C4-2B (cell line): ENCODE results near the gene EPSTI1.

Source experiments
- H3K27ac ChIP-seq: fragments of 450-650 bp; 2 replicates; pipeline ENCODE4 v1.5.1; 2017
- CTCF ChIP-seq: fragments of 450-650 bp; conservative IDR thresholded peaks from 2 replicates; pipeline ENCODE4 v1.5.1; 2017; ENCODE audit warnings: mild to moderate bottlenecking
- ZFX ChIP-seq: fragments of 450-650 bp; IDR thresholded peaks from 2 replicates; pipeline ENCODE4 v1.6.1; 2017

EPSTI1 gene

GRCh38 chr13:42946927-42947326 lies 45.1 kb downstream of the EPSTI1 start:
- TF ChIP-seq ZFX (no peak), CTCF (no peak)
- no peak overlapping the region for H3K27ac ChIP-seq

GRCh38 chr13:42929886-42930535 lies 62.0 kb downstream of the EPSTI1 start:
- TF ChIP-seq CTCF (no peak), ZFX (no peak)
- no peak overlapping the region for H3K27ac ChIP-seq

DNA sequence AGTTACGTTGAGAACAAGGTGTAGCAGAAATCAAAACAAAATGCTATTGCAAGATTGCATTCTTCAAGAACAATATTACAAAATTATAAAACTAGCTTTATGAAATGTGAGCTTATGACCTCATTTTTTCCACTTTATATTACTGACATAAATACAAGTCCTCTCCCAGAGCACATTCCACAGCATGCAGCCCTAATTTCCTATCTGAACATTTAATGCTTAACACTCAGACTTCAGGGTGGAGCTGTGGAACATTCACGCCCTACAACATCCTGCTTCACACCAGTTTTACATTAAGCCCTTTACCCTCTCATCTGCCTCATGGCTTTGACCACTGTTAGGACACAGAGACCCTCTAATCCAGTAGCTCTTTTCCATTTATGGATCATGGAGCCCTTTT lies 65.5 kb downstream of the EPSTI1 start:
- no peak overlapping the region for H3K27ac ChIP-seq
- TF ChIP-seq CTCF: no peak
- TF ChIP-seq ZFX: no peak

GRCh38 chr13:42926043-42926442 lies 66.0 kb downstream of the EPSTI1 start:
- H3K27ac ChIP-seq: no peak overlapping the region; the same call in 1 of the 2 replicates
- no peak for TF ChIP-seq CTCF
- TF ChIP-seq ZFX: no peak

GRCh38 chr13:42925626-42926025 lies 66.4 kb downstream of the EPSTI1 start:
- TF ChIP-seq CTCF (no peak), ZFX (no peak)
- peak overlapping the region; percentile 81 for H3K27ac ChIP-seq

GRCh38 chr13:42924344-42924743 lies 67.7 kb downstream of the EPSTI1 start:
- peak overlapping the region; percentile 81; the same call in 1 of the 2 replicates for H3K27ac ChIP-seq
- no peak for TF ChIP-seq ZFX
- TF ChIP-seq CTCF: no peak

- no peak overlapping the region for H3K27ac ChIP-seq
- TF ChIP-seq ZFX (no peak), CTCF (no peak)
These were observed 84.3 kb downstream of the EPSTI1 start for GRCh38 chr13:42907745-42908144.
